Measurements from ENCODE around the gene PKP1. TPM values are rescaled to one million over a fixed set of nuclear protein-coding genes. Genes with fewer than 3 reads are reported as not detected.

PKP1 gene
- total and polyA plus RNA-seq, 4 donors = 0.08 to 0.39 (median 0.21) TPM

DNA sequence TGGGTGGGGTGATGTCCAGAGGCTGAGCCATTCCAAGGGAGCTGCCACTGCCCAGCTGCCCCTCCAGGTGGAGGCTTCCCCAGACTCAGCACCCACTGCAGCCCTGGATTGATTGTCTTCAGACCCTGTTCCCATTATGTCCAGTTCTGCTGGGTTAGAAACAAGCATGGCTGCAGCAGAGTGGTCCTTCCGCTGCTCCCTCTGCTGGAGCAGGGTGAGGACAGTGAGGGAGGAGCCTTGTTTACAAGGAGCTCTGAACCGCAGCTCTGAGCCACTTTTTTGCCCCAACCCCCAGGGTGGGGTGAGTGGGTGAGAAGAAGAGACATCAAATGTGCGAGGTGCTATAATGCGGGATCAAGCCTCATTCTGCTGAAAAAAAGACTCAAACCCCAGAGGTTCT lies 91.9 kb downstream of the PKP1 start:
- Histone ChIP-seq H3K27ac (ENCODE audit: low read depth in 1 of 2, low read length in 2 of 2) (no peak overlapping the region), H3K36me3 (ENCODE audit: control insufficient read depth in 1 of 2, insufficient read depth in 2 of 2, low read length in 1 of 2) (no peaks in the 10 kb centered on the region), H3K9me3 (ENCODE audit: control insufficient read depth, low read length) (no peaks in the 10 kb centered on the region), H3K27me3 (ENCODE audit: control insufficient read depth in 1 of 2, insufficient read depth in 2 of 2, low read length in 1 of 2) (no peaks in the 10 kb centered on the region), H3K4me1 (ENCODE audit: control insufficient read depth in 1 of 2, insufficient read depth in 2 of 2, low read length in 2 of 2) (no peaks in the 10 kb centered on the region), H3K4me3 (ENCODE audit: low read length in 2 of 2) (no peak overlapping the region)
- 72 to 76% methylated on average over 4 of the region's 4 CpGs for WGBS, 2 donors
- intact Hi-C loops (cut with DNase I) = no loop called here
- DNase-seq (no peak), ATAC-seq (ENCODE audit: low FRiP score) (no peak)

DNA sequence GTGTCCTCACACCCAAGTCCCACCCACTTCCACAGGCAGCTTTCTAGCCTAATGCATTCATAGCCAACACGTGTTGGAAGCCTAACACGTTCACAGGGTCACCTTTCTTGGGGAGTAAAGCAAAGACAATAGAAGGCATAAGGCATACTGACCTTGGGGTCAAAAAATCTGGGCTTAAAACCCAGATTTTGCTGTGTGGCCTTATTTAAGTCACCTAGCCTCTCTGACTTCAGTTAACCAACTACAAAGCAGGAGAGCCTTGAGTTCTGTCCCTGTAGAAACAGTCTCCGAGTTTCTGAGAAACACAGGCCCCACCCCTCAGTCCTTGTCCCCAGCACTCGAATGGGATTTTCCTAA lies 92.8 kb downstream of the PKP1 start:
- ATAC-seq (ENCODE audit: low FRiP score) = no peak

DNA sequence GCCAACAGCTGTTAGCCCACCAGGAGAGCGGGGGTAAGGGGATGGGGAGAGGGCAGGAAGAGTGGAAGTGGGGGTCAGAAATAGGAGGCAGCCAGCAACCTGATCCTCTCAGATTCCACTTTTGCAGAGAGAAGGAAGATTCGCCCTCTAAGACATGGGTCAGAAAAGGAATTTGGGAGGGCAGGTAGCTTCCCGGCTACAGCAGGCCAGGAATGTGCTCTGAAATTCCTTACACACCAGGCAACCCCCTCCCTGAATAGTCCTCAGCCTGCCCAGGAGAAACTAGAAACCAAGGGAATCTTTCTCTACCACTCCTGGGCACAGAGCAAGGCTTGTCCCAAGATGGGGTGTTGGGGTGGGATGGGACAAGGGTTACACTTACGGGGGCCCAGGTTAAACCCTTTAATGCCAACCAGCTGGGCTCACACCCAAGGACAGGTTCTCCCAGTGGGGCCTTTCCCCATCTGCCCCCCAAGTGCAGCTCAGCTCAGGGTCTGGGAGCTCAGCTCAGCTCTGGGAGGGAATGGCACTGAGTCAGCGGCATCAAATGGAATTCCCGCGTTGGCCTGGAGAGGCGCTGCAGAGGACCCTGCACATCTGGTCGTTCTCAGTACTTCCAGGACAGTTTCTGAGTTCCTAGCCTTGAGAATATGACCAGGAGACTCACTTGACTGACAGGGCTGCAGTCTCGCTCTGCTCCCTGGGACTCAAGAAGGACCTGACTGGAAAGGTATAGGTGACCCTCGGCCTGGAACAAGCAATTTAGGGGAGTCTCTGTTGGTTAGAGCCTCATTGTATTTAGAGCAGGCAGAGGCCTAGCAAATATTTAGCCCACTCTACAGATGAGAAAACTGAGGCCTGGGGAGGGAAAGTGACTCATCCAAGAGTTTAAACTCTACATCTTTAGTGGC lies 93.4 kb downstream of the PKP1 start:
- Histone ChIP-seq H3K27me3 (ENCODE audit: control insufficient read depth in 1 of 2, insufficient read depth in 2 of 2, low read length in 1 of 2) (no peaks in the 10 kb centered on the region), H3K9me3 (ENCODE audit: control insufficient read depth, low read length) (no peaks in the 10 kb centered on the region), H3K36me3 (ENCODE audit: control insufficient read depth in 1 of 2, insufficient read depth in 2 of 2, low read length in 1 of 2) (no peaks in the 10 kb centered on the region), H3K27ac (ENCODE audit: low read depth in 1 of 2, low read length in 2 of 2) (no peak overlapping the region), H3K4me3 (ENCODE audit: low read length in 2 of 2) (no peak overlapping the region), H3K4me1 (ENCODE audit: control insufficient read depth in 1 of 2, insufficient read depth in 2 of 2, low read length in 2 of 2) (no peaks in the 10 kb centered on the region)
- DNase-seq = no peak
- WGBS, 2 donors = 60 to 62% methylated on average over 11 of the region's 11 CpGs
- ATAC-seq (ENCODE audit: low FRiP score) = no peak
- intact Hi-C loops (cut with DNase I) = no loop called here

More for the DNA sequence above, 92.8 kb downstream of the PKP1 start:
- DNase-seq = no peak
- intact Hi-C loops (cut with DNase I) = no loop called here
- Histone ChIP-seq H3K36me3 (ENCODE audit: control insufficient read depth in 1 of 2, insufficient read depth in 2 of 2, low read length in 1 of 2) (no peaks in the 10 kb centered on the region), H3K27ac (ENCODE audit: low read depth in 1 of 2, low read length in 2 of 2) (no peak overlapping the region), H3K9me3 (ENCODE audit: control insufficient read depth, low read length) (no peaks in the 10 kb centered on the region), H3K4me3 (ENCODE audit: low read length in 2 of 2) (no peak overlapping the region), H3K4me1 (ENCODE audit: control insufficient read depth in 1 of 2, insufficient read depth in 2 of 2, low read length in 2 of 2) (no peaks in the 10 kb centered on the region), H3K27me3 (ENCODE audit: control insufficient read depth in 1 of 2, insufficient read depth in 2 of 2, low read length in 1 of 2) (no peaks in the 10 kb centered on the region)
- 57 to 66% methylated on average over 4 of the region's 4 CpGs for WGBS, 2 donors

DNA sequence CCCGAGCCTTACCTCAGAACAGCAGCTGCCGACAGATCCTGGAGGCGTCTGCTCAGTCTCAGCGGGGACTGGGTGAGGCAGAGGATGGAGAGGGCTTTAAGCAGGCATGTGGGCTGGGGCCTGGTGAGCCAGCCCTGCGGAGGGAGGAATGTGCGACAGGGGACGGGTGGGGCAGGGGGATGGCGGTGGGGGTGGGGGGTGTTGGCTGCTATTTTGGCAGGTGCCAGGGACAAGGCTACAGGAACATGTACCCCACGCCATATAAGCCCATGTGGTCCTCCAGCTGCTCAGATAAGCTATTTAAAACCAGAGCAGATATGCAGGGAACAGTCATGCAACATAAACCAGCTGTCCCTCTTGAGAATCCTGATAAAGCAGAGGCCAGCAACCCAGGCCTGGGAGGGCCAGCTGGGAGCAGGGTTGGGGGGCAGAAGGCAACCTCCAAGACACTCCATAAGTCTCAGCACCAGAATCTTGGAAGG lies 94.3 kb downstream of the PKP1 start, which contains the start of gene TNNT2:
Gene TNNT2, minus strand, starts transcription at position 70 of the 482 bp plus-strand sequence. CDS start 4,426 bp downstream, outside the sequence.
- 56 to 63% methylated on average over 9 of the region's 9 CpGs for WGBS, 2 donors
- intact Hi-C loops (cut with DNase I) = no loop called here
- no peak for DNase-seq
- no peak for ATAC-seq (ENCODE audit: low FRiP score)
- Histone ChIP-seq H3K36me3 (ENCODE audit: control insufficient read depth in 1 of 2, insufficient read depth in 2 of 2, low read length in 1 of 2) (no peaks in the 10 kb centered on the region), H3K9me3 (ENCODE audit: control insufficient read depth, low read length) (no peaks in the 10 kb centered on the region), H3K4me3 (ENCODE audit: low read length in 2 of 2) (no peak within 1 kb of the TSS), H3K27ac (ENCODE audit: low read depth in 1 of 2, low read length in 2 of 2) (no peak within 1 kb of the TSS), H3K27me3 (ENCODE audit: control insufficient read depth in 1 of 2, insufficient read depth in 2 of 2, low read length in 1 of 2) (no peaks in the 10 kb centered on the region), H3K4me1 (ENCODE audit: control insufficient read depth in 1 of 2, insufficient read depth in 2 of 2, low read length in 2 of 2) (no peaks in the 10 kb centered on the region)

DNA sequence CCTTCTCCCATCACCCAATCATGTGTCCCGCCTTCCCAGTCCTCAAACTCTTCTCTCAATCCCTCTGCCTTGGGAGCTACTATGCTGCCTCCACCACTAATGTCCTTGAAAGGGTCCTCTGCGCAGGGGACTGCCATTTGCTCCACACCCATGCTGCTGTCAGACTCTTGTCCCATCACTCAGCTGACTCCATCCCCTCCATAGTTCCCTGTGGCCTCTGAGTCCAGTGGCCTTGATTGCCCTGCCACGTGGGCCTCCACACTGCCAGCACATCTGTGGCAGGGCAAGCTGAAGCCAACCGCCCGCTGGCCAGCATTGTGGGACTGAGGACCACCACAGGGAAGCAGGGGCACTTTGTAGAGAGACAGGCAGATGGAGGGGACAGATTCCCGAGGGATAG lies 95.5 kb downstream of the PKP1 start:
- H3K27ac ChIP-seq (ENCODE audit: low read depth in 1 of 2, low read length in 2 of 2) = no peak overlapping the region
- no peaks in the 10 kb centered on the region for H3K4me1 ChIP-seq (ENCODE audit: control insufficient read depth in 1 of 2, insufficient read depth in 2 of 2, low read length in 2 of 2)
- no peaks in the 10 kb centered on the region for H3K27me3 ChIP-seq (ENCODE audit: control insufficient read depth in 1 of 2, insufficient read depth in 2 of 2, low read length in 1 of 2)
- ATAC-seq (ENCODE audit: low FRiP score) (no peak), DNase-seq (no peak)
- WGBS, 2 donors = 91 to 97% methylated on average over 6 of the region's 6 CpGs
- intact Hi-C loops (cut with DNase I) = no loop called here
- no peaks in the 10 kb centered on the region for H3K9me3 ChIP-seq (ENCODE audit: control insufficient read depth, low read length)
- no peak overlapping the region for H3K4me3 ChIP-seq (ENCODE audit: low read length in 2 of 2)
- no peaks in the 10 kb centered on the region for H3K36me3 ChIP-seq (ENCODE audit: control insufficient read depth in 1 of 2, insufficient read depth in 2 of 2, low read length in 1 of 2)

DNA sequence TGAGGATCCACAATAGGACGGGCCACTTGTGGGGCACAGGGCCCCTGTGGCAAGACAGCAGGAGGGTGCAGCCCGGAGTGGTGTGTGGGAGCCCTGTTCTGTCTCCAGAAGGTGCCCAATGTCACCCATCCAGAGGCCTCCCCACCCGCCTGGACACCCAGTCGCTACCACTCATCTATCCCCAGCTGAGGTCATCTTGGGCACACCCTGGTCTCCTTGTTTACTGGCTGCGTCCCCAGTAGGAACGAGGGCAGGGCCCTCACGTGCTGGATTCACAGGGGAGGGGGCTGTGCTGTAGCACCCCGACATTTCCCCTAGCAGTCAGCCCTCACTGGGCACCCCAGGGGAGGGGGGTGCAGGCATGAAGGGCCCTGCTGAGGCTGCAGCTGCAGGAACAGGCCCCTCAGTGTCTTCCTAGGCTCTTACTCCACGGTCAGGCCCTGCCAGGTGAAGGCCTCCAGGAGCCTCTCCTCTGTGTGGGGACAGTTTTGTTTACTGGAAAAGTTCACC lies 96.5 kb downstream of the PKP1 start:
- Histone ChIP-seq H3K27me3 (ENCODE audit: control insufficient read depth in 1 of 2, insufficient read depth in 2 of 2, low read length in 1 of 2) (no peaks in the 10 kb centered on the region), H3K4me3 (ENCODE audit: low read length in 2 of 2) (no peak overlapping the region), H3K4me1 (ENCODE audit: control insufficient read depth in 1 of 2, insufficient read depth in 2 of 2, low read length in 2 of 2) (no peaks in the 10 kb centered on the region), H3K9me3 (ENCODE audit: control insufficient read depth, low read length) (no peaks in the 10 kb centered on the region), H3K36me3 (ENCODE audit: control insufficient read depth in 1 of 2, insufficient read depth in 2 of 2, low read length in 1 of 2) (no peaks in the 10 kb centered on the region), H3K27ac (ENCODE audit: low read depth in 1 of 2, low read length in 2 of 2) (no peak overlapping the region)
- WGBS, 2 donors = 92 to 94% methylated on average over 9 of the region's 9 CpGs
- ATAC-seq (ENCODE audit: low FRiP score) (no peak), DNase-seq (no peak)
- intact Hi-C loops (cut with DNase I) = no loop called here

DNA sequence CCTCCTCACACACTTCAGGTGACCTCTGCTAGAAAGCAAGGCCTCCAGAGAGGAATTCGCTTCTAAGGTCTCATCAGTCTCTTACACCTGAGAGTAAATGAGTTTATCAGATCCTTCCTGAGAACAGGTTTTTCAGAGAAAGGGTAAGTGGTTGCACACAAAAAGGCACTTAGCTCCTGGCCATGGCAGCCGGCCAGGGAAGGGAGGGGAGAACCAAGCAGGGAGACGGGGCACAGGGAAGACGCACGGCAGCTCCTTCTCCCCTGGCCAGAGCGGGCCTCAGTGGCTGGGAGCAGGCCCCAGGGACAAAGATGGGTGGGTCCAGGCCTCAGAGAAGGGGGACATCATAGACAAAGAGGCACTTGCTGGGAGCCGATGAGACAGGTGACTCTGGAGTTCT lies 97.8 kb downstream of the PKP1 start:
- H3K27me3 ChIP-seq (ENCODE audit: control insufficient read depth in 1 of 2, insufficient read depth in 2 of 2, low read length in 1 of 2) = no peaks in the 10 kb centered on the region
- H3K4me3 ChIP-seq (ENCODE audit: low read length in 2 of 2) = no peak overlapping the region
- DNase-seq = no peak
- intact Hi-C loops (cut with DNase I) = no loop called here
- no peaks in the 10 kb centered on the region for H3K36me3 ChIP-seq (ENCODE audit: control insufficient read depth in 1 of 2, insufficient read depth in 2 of 2, low read length in 1 of 2)
- 76 to 85% methylated on average over 7 of the region's 7 CpGs for WGBS, 2 donors
- no peak for ATAC-seq (ENCODE audit: low FRiP score)
- no peak overlapping the region for H3K27ac ChIP-seq (ENCODE audit: low read depth in 1 of 2, low read length in 2 of 2)
- H3K4me1 ChIP-seq (ENCODE audit: control insufficient read depth in 1 of 2, insufficient read depth in 2 of 2, low read length in 2 of 2) = no peaks in the 10 kb centered on the region
- no peaks in the 10 kb centered on the region for H3K9me3 ChIP-seq (ENCODE audit: control insufficient read depth, low read length)
